Measurements from ENCODE around the gene DGCR8.

The DGCR8 gene

GRCh38 chr22:20110359-20110985, 30.4 kb downstream of the DGCR8 start:
- DNase-seq (ENCODE audit: low spot score): no peak

- DNase-seq (ENCODE audit: low spot score): peak; percentile 54
Measured at GRCh38 chr22:20111045-20111688, 31.1 kb downstream of the DGCR8 start.

DNA sequence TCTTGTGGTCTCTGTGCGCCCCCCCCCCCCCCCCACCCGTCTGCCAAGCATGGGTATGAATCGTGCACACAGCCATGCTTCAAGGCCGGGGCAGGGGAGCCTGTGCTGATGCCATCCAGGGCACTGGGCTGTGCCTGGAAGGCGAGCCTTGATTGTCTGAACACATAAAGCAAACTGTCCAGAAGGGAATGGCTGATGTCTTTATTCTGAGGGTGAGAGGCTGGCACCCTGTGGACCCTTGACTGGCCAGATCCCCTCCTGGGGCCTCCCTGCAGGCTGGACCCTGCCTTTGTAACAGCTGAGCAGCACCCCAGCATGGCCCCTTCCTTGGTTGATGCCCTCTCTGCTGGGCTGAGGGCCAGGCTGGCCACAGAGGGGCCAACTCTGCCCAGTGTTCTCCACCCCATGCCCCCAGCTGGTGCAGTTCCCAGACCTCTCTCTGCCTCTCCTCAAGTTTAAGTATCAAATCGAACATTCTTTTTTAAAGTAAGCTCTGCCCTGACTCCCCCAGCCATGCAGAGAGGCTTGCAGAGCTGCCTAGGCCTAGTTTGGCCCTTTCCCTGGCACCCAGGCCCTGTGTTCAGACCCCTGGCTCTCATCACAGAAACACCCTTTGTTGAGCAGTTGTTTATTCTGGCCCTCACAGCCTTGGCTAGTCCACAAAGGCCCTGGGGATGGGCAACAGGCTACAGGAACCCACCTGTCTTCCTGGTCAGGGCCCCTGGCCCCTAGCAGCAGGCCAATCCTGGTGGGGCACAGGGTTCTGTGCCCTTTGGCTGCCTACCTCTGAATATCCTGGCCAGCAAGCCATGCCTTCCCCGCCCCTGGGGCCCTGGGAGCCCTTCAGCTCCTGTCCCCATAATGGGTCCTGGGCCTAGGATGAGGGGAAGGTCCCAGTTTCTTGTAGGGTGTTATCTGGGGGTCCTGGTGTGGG, 31.9 kb downstream of the DGCR8 start:
- no peak for DNase-seq (ENCODE audit: low spot score)

- no peak for DNase-seq (ENCODE audit: low spot score)
Measured at GRCh38 chr22:20112623-20113511, 32.8 kb downstream of the DGCR8 start.

DNA sequence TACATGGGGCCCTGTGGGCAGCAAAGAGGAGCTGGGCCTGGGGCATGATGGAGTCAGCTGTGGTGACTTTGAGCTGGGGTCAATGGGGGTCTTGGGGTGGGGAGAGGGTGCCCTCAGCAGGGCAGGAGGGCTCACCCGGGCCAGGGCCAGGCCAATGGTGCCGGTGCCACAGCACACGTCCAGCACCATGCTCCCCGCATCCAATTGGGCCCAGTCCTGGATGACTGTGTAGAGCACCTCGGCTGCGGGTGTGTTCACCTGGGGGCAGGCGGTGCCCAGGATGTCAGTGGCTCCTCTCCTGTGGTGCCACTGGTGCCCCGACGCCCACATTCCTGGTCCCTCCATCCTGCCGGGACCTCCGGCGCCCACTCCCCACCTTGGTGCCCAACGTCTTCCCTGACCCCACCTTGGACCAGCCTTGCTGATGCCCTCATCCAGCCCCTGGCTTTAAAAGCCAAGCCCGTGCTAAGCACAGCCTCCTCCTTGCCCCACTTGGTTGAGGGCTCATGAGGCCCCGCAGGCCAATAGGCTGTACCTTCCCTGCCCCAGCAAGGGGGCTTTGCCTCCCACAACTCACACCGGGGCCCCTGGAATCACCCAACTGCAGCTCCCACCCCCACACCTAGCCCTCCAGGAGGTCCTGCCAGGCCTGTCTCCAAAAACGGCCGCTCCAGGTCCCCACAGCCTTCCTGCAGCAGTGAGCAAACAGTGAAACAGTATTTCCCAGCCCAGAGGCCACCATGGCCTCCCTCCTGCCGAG, 33.7 kb downstream of the DGCR8 start:
- DNase-seq (ENCODE audit: low spot score): no peak

- no peak for DNase-seq (ENCODE audit: low spot score)
Measured at GRCh38 chr22:20114506-20115475, 34.8 kb downstream of the DGCR8 start.

DNA sequence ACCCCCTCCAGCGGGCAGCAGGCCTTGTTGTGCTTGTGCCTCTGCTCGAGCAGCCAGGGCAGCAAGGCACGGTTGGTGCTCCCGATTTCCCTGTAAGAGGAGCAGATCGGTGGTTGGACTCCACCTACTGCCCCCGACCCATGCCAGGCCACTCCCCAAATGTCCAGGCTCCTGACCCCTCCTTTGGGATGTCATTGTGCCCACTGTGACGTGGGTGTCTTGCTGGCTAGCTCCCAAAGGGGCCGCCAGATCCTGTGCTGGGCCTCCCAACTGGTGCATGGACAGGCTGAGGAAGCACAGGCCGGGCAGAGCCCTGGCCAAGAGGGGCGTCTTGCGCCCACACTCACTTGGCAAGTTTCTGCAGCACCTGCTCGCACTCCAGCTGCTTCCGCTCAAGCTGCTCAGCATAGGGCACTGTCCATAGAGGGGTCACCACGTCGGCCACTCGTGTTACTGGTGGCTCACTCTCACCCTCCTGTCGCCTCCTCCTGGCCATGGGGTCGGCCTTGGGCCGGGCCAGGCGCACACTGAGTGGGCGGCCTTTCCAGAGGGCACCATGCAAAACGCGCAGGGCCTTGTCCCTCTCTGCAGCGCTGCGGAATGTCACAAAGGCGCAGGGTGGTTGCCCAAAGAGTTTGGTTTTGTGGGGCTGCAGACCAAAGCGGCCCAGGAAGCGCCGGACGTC, 35.8 kb downstream of the DGCR8 start, which contains the start of gene RANBP1:
TSS of gene RANBP1 (plus strand) at position 414 of the 685 bp plus-strand sequence. CDS start at position 495, 81 bp downstream.
- DNase-seq (ENCODE audit: low spot score): no peak

DNA sequence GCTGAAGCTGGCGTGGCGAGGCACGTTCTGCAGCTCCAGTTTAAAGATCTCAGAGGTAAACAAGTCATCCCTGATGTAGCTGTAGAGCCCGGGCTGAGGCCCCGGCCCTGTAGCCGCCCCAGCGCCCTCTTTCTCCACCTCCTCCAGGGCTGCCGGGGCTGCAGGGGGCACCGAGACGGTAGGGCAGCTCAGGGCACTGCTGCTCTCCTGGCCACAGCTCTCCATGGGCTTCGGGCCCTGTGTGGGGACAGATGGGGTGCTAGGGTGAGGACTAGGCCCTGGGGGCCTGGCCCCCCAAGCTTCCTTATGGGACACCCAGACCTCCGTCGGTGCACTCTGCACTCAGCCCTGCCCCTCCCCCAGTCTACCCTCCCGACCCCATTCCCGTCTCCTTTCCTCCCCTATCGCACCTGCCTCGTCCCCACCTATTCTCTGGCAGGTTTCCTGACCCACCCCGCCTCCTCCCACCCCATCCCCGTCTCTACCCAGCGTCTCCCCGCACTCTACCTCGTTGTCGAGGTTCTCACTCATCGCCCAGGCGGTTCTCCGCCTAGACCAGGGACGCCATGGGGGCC, 36.4 kb downstream of the DGCR8 start:
- no peak for DNase-seq (ENCODE audit: low spot score)

GRCh38 chr22:20116951-20117632, 37.1 kb downstream of the DGCR8 start, which contains the start of gene TRMT2A:
Gene TRMT2A (minus strand): TSS chr22:20117226. CDS start chr22:20116906, 320 bp downstream.
- peak; percentile 97 for DNase-seq (ENCODE audit: low spot score)

GRCh38 chr22:20117633-20118299, 37.7 kb downstream of the DGCR8 start:
- DNase-seq (ENCODE audit: low spot score): no peak

DNA sequence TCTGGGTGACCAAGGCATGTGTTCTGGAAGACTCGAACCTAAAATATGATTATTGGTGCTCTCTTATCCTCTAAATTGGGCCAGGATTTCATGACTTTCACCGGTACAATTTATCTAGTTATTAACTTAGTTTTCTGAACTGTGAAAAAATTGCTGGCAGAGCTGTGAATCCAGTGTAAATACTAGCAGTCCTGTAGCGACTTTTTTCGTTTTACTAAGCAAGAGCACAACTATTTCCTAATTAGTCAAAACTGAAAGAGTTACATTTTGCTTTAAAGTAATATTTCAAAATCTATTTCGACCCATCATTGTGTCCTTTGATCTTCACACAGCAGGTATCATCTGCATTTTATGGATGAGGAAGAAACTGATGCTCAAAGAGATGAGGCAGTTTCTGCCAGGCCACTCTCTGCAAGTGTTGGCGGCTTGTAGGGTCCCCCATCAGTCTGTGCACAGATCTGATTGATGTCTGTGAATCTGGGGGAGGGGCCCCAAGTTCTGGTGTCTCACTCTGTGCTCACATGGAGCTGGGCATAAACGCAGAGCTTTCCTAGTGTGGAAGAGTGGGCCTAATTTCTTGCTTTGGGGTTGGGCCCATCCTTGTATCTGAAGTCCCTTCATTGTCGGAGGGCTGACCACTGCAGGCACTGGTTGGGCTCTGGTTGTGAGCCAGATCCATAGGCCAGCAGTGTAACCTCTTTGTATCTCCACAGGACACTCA, 38.4 kb downstream of the DGCR8 start:
- no peak for DNase-seq (ENCODE audit: low spot score)

GRCh38 chr22:20121856-20122415, 41.9 kb downstream of the DGCR8 start:
- no peak for DNase-seq (ENCODE audit: low spot score)

DNA sequence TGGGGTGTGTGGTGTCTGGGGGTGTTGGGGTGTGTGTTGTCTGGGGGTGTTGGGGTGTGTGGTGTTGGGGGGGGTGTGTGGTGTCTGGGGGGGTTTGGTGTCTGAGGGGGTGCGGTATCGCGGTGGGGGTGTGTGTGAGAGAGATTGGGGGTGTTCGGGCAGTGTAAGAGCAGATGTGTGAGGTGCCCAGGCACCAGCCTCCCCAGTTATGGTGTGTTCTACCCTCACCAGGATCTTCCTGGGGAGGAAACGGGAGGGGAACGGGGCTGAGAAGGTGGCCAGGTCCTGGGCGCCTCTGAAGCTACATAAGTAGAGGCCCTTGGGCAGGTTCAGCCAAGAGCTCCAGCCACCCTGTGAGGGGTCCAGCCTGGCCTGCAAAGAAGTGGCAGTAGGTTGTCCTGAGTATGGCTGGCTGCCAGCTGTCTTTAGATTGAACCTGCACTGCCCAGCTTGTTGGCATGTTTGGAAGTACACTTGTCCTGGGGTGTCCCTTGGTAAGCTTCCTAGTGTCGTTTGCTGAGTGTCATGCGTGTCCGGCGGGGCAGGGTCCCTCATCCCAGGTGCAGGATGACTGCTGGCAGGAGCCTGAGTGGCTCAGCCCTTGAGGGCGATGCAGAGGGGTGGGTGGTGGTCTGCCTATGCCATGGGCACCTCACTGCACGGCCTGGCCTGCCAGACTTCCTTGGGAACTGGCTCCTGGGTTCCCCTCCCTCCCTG, 43.5 kb downstream of the DGCR8 start:
- no peak for DNase-seq (ENCODE audit: low spot score)

DNA sequence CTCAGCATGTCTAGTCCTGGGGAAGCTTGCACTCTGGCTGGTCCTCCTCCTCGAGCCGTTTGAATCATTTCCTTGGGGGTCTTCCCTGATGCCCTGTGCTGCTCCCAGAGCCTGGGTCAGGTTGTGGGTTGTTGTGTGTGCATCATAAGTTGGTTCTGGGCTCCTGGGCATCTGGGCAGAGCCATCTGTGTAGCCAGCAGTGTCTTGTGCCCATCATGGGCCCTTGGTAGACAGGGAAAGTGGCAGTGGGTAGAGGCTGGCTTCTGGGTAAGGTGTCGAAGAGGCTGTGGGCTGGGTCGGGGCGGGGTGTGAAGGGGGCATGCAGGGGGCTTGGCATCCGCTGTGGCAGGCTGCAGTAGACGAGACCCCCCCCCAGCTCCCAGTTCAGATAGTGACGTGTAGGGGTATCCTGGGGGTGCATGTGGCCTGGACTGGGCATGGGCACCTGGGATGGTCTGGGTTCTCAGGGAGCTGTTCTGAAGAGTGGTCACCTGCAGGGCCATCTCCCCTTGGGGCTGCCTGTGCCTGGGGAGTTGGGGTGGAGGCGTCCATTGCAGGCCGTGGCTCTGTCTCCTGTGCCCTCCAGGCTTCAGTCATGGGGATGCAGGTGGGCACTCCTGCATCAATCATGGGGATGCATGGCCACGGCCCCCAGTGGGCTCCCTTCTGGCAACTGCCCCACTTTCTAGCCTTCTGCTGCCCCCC, 44.2 kb downstream of the DGCR8 start:
- DNase-seq (ENCODE audit: low spot score): no peak
